ENCODE results near the gene KRTAP10-10. TPM values are rescaled to one million over a fixed set of nuclear protein-coding genes. Genes with fewer than 3 reads are reported as not detected.

The KRTAP10-10 gene
- total and polyA plus RNA-seq, 2 donors (not counting 1 experiment from before 2014, with no cell fraction given): not detected

GRCh38 chr21:44654576-44655175, 17.5 kb downstream of the KRTAP10-10 start, which contains the start of gene KRTAP12-4:
Gene KRTAP12-4 (minus strand): TSS chr21:44654659. CDS start chr21:44654614, 45 bp downstream.
- ATAC-seq (ENCODE audit: low read depth) (no peak), DNase-seq (no peak)
- no peak within 1 kb of the TSS for H3K4me3 ChIP-seq (ENCODE audit: control extremely low read depth in 1 of 5, extremely low read depth in 1 of 5, insufficient read depth in 1 of 5, low read depth in 2 of 5, low read length in 4 of 5)
- Mint-ChIP-seq H3K4me1 (peaks cover 2% of the 10 kb centered on the region), H3K9me3 (ENCODE audit: insufficient read depth) (peaks cover 12% of the 10 kb centered on the region), H3K27me3 (peaks cover 31% of the 10 kb centered on the region), H3K27ac (no peak within 1 kb of the TSS), H3K4me3 (no peak within 1 kb of the TSS)
- H3K4me1 ChIP-seq (ENCODE audit: control insufficient read depth in 2 of 2, insufficient read depth in 2 of 2, low read length in 2 of 2): peaks cover 0 to 3% of the 10 kb centered on the region in 2 donors
- no peak within 1 kb of the TSS for H3K27ac ChIP-seq (ENCODE audit: low read length in 2 of 2)
- intact Hi-C loops (cut with micrococcal nuclease): no loop called here
- POLR2A ChIA-PET: no interaction called here
- TF ChIP-seq EZH2 (IDR thresholded peaks at IDR 0.05; ENCODE audit: borderline replicate concordance, insufficient read depth, low read depth, low read length, poor library complexity, severe bottlenecking): no peak
- TF ChIP-seq, protein P1, sequence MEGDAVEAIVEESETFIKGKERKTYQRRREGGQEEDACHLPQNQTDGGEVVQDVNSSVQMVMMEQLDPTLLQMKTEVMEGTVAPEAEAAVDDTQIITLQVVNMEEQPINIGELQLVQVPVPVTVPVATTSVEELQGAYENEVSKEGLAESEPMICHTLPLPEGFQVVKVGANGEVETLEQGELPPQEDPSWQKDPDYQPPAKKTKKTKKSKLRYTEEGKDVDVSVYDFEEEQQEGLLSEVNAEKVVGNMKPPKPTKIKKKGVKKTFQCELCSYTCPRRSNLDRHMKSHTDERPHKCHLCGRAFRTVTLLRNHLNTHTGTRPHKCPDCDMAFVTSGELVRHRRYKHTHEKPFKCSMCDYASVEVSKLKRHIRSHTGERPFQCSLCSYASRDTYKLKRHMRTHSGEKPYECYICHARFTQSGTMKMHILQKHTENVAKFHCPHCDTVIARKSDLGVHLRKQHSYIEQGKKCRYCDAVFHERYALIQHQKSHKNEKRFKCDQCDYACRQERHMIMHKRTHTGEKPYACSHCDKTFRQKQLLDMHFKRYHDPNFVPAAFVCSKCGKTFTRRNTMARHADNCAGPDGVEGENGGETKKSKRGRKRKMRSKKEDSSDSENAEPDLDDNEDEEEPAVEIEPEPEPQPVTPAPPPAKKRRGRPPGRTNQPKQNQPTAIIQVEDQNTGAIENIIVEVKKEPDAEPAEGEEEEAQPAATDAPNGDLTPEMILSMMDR (IDR thresholded peaks at IDR 0.05): no peak
- CTCF ChIA-PET: no interaction called here
- H3K9ac ChIP-seq (ENCODE audit: low read length): no peak within 1 kb of the TSS
- no peak within 1 kb of the TSS for H3K4me2 ChIP-seq (replicated peaks; ENCODE audit: low read depth, low read length, poor library complexity, severe bottlenecking)
- H2AFZ ChIP-seq (ENCODE audit: insufficient read depth, low read depth, low read length, poor library complexity, severe bottlenecking): no peak within 1 kb of the TSS
- 68% methylated on average over 7 of the region's 9 CpGs for WGBS (ENCODE audit: insufficient coverage)
- peaks cover 0 to 16% (median 0%) of the 10 kb centered on the region in 4 experiments for H3K27me3 ChIP-seq (replicated peaks in 1 of 4; ENCODE audit: control extremely low read depth in 1 of 4, control insufficient read depth in 3 of 4, insufficient read depth in 4 of 4, low read length in 3 of 4)
- H3K9me3 ChIP-seq (ENCODE audit: control extremely low read depth in 1 of 3, control insufficient read depth in 2 of 3, insufficient read depth in 1 of 3, low read length in 2 of 3): peaks cover 3 to 32% (median 11%) of the 10 kb centered on the region in 3 donors
- no peaks in the 10 kb centered on the region for H3K79me2 ChIP-seq (ENCODE audit: control insufficient read depth, insufficient read depth, low read length)
- no peaks in the 10 kb centered on the region for H4K20me1 ChIP-seq (ENCODE audit: control insufficient read depth, insufficient read depth, low read length, poor library complexity, severe bottlenecking)
- H3K36me3 ChIP-seq (replicated peaks in 1 of 2; ENCODE audit: control extremely low read depth in 1 of 2, control insufficient read depth in 1 of 2, extremely low read depth in 1 of 2, insufficient read depth in 2 of 2, low read length in 1 of 2): no peaks in the 10 kb centered on the region

GRCh38 chr21:44656868-44657267, 19.7 kb downstream of the KRTAP10-10 start:
- H3K27ac Mint-ChIP-seq: no peak overlapping the region
- no peak overlapping the region for H3K9ac ChIP-seq (ENCODE audit: low read length)
- TF ChIP-seq, protein P1 (IDR thresholded peaks at IDR 0.05): no peak
- no peak for TF ChIP-seq EZH2 (IDR thresholded peaks at IDR 0.05; ENCODE audit: borderline replicate concordance, insufficient read depth, low read depth, low read length, poor library complexity, severe bottlenecking)
- H3K36me3 ChIP-seq (replicated peaks in 1 of 2; ENCODE audit: control extremely low read depth in 1 of 2, control insufficient read depth in 1 of 2, extremely low read depth in 1 of 2, insufficient read depth in 2 of 2, low read length in 1 of 2): no peaks in the 10 kb centered on the region
- H3K4me1 ChIP-seq (ENCODE audit: control insufficient read depth in 2 of 2, insufficient read depth in 2 of 2, low read length in 2 of 2): peaks cover 0 to 3% of the 10 kb centered on the region in 2 donors
- no peak overlapping the region for H2AFZ ChIP-seq (ENCODE audit: insufficient read depth, low read depth, low read length, poor library complexity, severe bottlenecking)
- H3K27ac ChIP-seq (ENCODE audit: low read length in 2 of 2): no peak overlapping the region
- H3K4me3 ChIP-seq (ENCODE audit: control extremely low read depth in 1 of 5, extremely low read depth in 1 of 5, insufficient read depth in 1 of 5, low read depth in 2 of 5, low read length in 4 of 5): no peak overlapping the region
- no peaks in the 10 kb centered on the region for H4K20me1 ChIP-seq (ENCODE audit: control insufficient read depth, insufficient read depth, low read length, poor library complexity, severe bottlenecking)
- H3K4me3 Mint-ChIP-seq: no peak overlapping the region
- peaks cover 2% of the 10 kb centered on the region for H3K4me1 Mint-ChIP-seq
- ATAC-seq (ENCODE audit: low read depth) (no peak), DNase-seq (no peak)
- H3K4me2 ChIP-seq (replicated peaks; ENCODE audit: low read depth, low read length, poor library complexity, severe bottlenecking): no peak overlapping the region
- H3K27me3 Mint-ChIP-seq: peaks cover 38% of the 10 kb centered on the region
- intact Hi-C loops (cut with micrococcal nuclease): no loop called here
- peaks cover 12% of the 10 kb centered on the region for H3K9me3 Mint-ChIP-seq (ENCODE audit: insufficient read depth)
- H3K27me3 ChIP-seq (replicated peaks in 1 of 4; ENCODE audit: control extremely low read depth in 1 of 4, control insufficient read depth in 3 of 4, insufficient read depth in 4 of 4, low read length in 3 of 4): peaks cover 0 to 16% (median 0%) of the 10 kb centered on the region in 4 experiments
- ChIA-PET CTCF (no interaction called here), POLR2A (no interaction called here)
- whole genome bisulfite sequencing (ENCODE audit: insufficient coverage): 57% methylated on average over 1 of the region's 1 CpG
- no peaks in the 10 kb centered on the region for H3K79me2 ChIP-seq (ENCODE audit: control insufficient read depth, insufficient read depth, low read length)
- peaks cover 3 to 32% (median 11%) of the 10 kb centered on the region in 3 donors for H3K9me3 ChIP-seq (ENCODE audit: control extremely low read depth in 1 of 3, control insufficient read depth in 2 of 3, insufficient read depth in 1 of 3, low read length in 2 of 3)

Measured in B cell (primary cell).